HG02588 (cell line): ENCODE results near the gene RFNG.

ENCODE experiments used
- ATAC-seq: cut with Tn5 transposase; IDR thresholded peaks from one replicate; pipeline ENCODE4 v1.9.1; 2021; ENCODE audit warnings: mild to moderate bottlenecking, moderate library complexity; ENCODE audit not compliant: unreplicated experiment

The RFNG gene

GRCh38 chr17:82004517-82005455 lies 46.8 kb downstream of the RFNG start:
- no peak for ATAC-seq

GRCh38 chr17:82003411-82004381 lies 47.9 kb downstream of the RFNG start:
- no peak for ATAC-seq

- ATAC-seq: no peak
Observed at GRCh38 chr17:82001571-82002056, 50.0 kb downstream of the RFNG start.

DNA sequence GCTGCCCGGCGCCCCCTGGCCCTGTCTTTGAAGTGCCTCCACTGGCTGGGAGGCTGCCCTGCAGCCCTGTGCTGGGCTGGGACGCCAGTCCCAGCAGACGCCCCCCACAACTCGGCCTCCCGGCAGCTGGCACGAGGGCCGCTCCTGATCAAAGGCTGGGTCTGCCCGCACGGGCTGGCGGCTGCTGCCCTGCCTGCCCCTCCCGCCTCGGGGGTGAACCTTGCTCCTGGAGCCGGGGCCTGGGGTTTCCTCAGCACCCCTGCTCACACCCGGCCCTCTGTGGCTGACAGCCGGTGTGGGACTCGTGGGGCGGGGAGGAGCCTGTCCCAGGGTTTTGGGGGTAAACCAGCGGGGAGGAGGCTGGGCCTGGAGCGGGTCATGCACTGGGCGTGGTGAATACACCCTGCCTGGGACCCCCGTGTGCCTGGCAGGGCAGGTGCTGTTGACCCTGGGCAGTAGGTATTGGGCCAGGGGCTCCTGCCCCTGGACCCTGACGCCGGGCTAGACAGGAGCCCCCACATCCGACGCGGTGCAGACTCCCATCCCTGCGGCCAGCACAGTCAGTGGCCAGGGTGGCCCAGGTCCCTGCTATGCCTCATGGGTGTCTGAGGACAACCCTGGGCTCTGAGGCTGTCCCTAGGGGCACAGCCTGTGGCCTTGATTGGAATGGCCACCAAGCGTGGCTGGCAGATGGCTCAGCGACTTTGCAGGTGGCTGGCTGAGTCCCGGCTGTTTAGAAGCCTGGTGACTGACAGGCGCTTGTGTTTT lies 50.6 kb downstream of the RFNG start:
- no peak for ATAC-seq

- no peak for ATAC-seq
Observed at GRCh38 chr17:81999976-82000802, 51.4 kb downstream of the RFNG start.

DNA sequence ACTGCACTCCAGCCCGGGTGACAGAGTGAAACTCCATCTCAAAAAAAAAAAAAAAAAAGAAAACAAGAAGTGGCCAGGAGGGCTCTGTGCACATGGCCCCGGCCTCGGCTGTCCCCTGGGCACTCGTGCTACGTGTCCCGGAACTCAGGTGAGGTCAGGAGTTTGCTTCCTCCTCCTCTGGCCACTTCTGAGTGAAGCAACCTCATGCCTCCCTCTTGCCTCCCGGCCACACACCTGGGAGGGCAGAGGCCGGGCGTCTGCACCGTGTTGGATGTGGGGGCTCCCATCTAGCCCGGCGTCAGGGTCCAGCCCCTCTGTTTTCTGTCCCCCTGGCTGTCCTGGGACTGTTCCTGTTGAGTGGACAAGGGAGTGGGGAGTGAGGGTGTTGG lies 52.0 kb downstream of the RFNG start:
- ATAC-seq: no peak

GRCh38 chr17:81998691-81999438 lies 52.7 kb downstream of the RFNG start:
- no peak for ATAC-seq

DNA sequence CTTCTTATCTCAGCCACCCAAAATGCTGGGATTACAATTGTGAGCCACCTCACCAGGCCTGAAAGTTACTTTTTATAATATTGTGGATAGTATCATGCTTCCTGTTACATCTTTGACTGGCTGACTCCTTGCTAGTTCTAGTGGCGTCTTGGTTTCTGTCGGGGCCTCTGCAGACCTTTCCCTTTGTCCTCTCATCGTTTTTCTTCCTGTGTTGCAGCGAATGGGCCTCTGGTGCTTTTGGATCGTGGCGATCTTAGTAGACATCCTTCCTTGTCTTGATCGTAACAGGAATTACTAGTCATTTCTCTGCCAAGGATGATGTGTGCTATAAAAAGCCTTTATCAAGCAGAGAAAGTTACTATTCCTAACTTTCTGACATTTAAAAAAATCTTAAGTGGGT lies 53.4 kb downstream of the RFNG start:
- ATAC-seq: no peak
